Astrocyte of the spinal cord (primary cell): ENCODE data around the gene DDX41.

Source experiments
- DNase-seq: peaks from one replicate; pipeline ENCODE4 v3.0.0; 2011; ENCODE audit warnings: low read depth, low spot score
- H3K4me3 ChIP-seq: 2 replicates; pipeline ENCODE4 v1.5.1; 2011; ENCODE audit warnings: low read depth, mild to moderate bottlenecking, low read length, moderate library complexity
- CTCF ChIP-seq: IDR thresholded peaks from 2 replicates; pipeline ENCODE4 v1.5.1; 2012; ENCODE audit warnings: low read depth, mild to moderate bottlenecking, low read length, inconsistent platforms
- in situ Hi-C: cut with HindIII; loops from 2 replicates; pipeline ENCODE4 v1.10.0; 2017; ENCODE audit warnings: low sequenced_read_pairs

DDX41 gene

GRCh38 chr5:177470759-177471536, 45.8 kb downstream of the DDX41 start:
- H3K4me3 ChIP-seq, result peak overlapping the region; percentile 87
- in situ Hi-C loops, result no loop called here
- no peak for TF ChIP-seq CTCF
- peak; percentile 39 for DNase-seq

GRCh38 chr5:177469750-177470525, 46.8 kb downstream of the DDX41 start:
- no peak for TF ChIP-seq CTCF
- H3K4me3 ChIP-seq, result no peak overlapping the region
- in situ Hi-C loops, result no loop called here
- DNase-seq, result no peak

GRCh38 chr5:177468685-177469628, 47.8 kb downstream of the DDX41 start:
- no peak for TF ChIP-seq CTCF
- peak; percentile 55 for DNase-seq
- H3K4me3 ChIP-seq, result no peak overlapping the region
- in situ Hi-C loops, result no loop called here

GRCh38 chr5:177468329-177468684, 48.5 kb downstream of the DDX41 start:
- no peak for DNase-seq
- no peak for TF ChIP-seq CTCF
- in situ Hi-C loops, result no loop called here

GRCh38 chr5:177467436-177467835, 49.3 kb downstream of the DDX41 start:
- no peak for DNase-seq
- H3K4me3 ChIP-seq, result no peak overlapping the region
- in situ Hi-C loops, result no loop called here
- no peak for TF ChIP-seq CTCF

More at GRCh38 chr5:177468329-177468684, 48.5 kb downstream of the DDX41 start:
- H3K4me3 ChIP-seq, result no peak overlapping the region

- no peak for TF ChIP-seq CTCF
- in situ Hi-C loops, result no loop called here
- H3K4me3 ChIP-seq, result no peak overlapping the region
- no peak for DNase-seq
Measured at GRCh38 chr5:177466861-177467260, 49.9 kb downstream of the DDX41 start.
